Measurements from ENCODE around the gene SLCO4A1.
A peak's percentile ranks its signal among the peaks of the same experiment; 100 is the strongest.

SLCO4A1 gene, protein sequence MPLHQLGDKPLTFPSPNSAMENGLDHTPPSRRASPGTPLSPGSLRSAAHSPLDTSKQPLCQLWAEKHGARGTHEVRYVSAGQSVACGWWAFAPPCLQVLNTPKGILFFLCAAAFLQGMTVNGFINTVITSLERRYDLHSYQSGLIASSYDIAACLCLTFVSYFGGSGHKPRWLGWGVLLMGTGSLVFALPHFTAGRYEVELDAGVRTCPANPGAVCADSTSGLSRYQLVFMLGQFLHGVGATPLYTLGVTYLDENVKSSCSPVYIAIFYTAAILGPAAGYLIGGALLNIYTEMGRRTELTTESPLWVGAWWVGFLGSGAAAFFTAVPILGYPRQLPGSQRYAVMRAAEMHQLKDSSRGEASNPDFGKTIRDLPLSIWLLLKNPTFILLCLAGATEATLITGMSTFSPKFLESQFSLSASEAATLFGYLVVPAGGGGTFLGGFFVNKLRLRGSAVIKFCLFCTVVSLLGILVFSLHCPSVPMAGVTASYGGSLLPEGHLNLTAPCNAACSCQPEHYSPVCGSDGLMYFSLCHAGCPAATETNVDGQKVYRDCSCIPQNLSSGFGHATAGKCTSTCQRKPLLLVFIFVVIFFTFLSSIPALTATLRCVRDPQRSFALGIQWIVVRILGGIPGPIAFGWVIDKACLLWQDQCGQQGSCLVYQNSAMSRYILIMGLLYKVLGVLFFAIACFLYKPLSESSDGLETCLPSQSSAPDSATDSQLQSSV

GRCh38 chr20:62642051-62642665 is at the start of gene SLCO4A1:
Gene SLCO4A1, plus strand, starts transcription at chr20:62642503. Its CDS starts 13,952 bp downstream, at chr20:62656455.
- DNase-seq, result peak; percentile 81

DNA sequence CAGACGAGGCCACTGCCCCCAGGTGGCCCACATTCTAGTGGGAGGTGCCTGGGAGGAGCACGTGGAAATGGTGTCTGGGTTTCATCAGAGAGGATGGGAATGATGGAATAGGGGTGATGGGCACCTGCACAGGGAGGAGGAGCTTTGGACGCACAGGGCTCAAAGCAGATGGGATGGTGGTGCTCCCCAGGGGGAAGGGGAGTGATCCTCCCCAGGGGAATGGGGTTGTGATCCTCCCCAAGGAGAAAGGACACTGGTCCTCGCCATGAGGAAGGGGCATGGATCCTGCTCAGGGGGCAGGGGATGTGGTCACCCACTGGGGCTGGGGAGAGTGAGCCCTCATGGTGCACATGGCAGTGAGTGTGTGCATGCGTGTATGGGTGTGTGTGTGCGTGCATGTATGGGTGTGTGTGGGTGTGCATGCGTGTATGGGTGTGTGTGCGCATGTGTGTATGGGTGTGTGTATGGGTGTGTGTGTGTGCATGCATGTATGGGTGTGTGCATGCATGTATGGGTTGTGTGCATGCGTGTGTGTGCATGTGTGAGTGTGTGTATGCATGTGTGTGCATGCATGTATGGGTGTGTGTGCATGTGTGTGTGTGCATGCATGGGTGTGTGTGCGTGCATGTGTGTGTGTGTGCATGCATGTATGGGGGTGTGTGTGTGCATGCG is 49.7 kb upstream of the SLCO4A1 start:
- no peak for DNase-seq

- DNase-seq, result no peak
Measured at GRCh38 chr20:62593616-62594015, 48.7 kb upstream of the SLCO4A1 start.

- DNase-seq, result no peak
Measured at GRCh38 chr20:62595069-62595468, 47.2 kb upstream of the SLCO4A1 start.

DNA sequence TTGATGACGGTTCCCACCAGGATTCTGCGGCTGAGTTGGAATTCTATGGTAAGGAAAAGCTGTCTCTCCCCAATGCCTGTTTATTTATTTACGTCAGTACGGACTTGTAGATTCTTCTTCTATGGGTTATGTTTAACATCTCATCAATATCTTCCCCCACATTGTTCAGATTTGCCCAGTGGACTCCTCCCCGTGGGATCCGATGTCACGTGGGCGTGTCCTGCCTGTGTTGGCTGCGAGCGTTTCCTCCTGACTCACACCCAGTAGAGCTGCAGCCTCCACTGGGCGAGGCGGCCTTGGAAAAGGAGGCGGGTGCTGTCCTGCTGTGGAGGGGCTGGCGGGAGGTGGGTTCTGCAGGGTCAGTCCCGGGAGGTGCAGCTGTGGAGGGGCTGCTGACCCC is 46.8 kb upstream of the SLCO4A1 start:
- DNase-seq, result no peak

DNA sequence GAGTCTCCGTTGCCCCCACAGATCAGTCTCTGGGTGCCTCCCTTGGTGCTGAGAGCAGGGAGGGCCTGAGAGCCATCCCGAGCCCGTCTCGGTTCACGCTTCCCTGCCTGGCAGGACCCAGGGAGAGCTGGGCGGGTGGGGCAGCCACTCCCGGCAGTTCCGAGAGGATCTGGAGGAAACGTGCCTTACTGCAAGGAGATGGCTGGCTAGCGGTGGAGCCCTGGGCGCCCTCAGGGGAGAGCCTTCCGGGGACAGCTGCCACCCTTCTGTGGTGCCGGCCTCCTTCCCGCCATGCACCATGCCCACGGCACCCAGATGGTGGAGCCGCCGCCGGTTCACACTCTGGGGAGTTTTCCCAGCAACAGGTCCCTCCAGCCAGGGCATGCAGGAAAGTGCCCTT is 45.8 kb upstream of the SLCO4A1 start:
- no peak for DNase-seq

DNA sequence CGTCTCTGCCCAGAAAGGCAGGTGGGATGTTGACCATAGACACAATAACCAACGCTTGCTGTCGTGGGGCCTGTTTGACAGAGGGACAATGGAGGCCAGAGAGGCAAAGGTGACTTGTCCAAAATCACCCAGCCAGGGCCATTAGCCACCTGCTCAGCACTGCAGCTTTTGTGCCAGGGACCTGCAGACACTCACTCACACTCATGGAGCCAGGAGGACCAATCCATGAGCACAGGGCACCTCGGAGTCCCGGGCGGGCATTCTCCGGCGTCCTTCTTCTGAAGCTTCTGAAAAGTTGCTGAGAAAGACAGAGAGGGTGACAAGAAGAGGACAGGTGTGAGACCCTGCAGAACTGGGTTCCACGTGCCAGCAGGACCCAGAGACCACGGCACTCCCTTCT is 45.4 kb upstream of the SLCO4A1 start:
- DNase-seq, result no peak

DNA sequence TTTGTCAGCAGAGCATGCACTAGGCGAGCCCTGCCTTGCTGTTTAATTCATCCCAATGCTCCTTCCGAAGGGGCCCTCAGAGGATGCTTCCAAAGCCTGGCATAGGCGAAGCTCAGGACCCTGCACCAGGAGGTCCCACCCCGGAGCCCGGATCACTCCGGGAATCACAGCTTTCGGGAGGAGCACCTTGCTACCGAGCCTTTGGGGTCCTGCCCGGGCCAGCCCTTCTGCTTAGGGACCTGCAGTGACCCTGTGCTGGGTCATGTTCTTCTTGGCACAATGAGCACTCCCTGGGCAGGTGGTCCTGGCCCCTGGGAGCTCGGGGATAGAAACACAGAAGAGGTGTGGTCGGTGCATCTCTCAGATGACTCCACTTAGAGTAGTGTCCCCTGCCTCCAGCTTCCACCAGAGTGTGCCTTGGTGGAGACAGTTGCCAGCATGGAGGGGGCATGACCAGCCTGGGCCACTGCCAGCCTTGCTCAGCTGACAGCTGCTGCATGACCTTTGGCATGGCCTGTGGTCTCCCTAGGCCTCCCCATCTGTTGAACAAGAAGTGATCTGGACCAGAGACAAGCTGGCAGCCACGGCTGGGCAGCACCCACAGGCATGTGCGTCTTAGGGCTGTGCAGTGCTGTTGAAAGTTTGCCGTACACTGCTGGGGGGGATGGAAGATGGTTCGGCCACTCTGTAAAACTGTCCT is 44.7 kb upstream of the SLCO4A1 start:
- DNase-seq, result no peak

DNA sequence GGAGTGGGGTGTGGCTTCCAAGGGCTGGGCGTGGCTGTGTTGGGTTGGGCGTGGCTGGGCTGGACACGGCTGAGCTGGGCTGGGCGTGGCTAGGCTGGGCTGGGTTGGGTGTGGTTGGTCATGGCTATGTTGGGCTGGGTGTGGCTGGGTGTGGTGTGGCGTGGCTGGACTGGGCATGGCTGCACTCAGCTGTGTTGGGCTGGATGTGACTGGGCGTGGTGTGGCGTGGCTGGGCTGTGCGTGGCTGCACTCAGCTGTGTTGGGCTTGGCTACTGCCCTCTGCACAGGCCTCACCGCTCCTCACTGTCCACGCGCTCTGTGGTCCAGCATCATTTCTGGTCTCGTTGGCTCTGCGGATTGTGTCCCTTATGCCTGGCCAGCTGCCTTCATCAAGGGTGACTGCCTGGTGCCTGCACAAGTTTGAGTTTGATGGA is 43.5 kb upstream of the SLCO4A1 start:
- no peak for DNase-seq

DNA sequence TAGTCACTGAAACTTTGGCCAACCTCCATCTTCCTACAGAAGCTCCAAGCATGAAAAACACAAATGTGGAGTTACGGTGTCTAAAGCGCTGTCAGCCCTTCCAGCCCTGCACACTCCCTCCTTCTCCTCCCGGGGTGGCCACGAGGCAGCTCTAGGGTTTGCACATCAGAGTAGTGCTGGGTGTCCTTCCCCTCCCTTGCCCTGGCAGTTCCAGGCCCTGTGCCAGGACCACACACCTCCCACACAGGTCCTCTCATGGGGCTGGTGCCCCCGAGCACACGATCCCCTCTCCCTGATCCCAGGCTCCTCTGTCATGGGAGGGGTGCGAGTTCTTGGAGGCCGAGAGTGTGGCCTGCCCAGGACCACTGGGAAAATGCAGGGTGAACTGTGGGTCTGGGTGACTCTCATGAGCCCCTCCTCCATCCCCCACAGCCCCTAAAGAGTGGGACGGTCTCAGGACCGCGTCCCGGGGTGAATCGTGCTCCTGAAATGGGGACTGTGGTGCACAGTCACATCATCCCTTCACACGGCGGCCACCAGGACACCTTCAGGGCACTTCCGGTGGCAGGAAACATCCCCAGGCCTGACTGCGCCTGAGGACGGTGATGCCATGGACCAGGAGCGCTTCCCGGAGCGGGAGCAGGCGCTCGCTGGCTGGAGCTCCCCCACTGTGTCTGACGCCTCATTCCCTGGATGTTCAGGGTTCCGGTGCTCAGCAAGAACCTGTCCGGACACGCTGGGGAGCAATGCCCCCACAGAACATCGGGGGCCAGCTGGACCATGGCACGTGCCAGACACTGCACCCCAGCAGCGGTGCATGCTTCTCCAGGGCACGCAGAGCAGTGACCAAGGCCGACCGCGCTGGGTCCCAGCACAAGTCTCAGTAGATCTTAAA is 42.8 kb upstream of the SLCO4A1 start:
- DNase-seq, result no peak

GRCh38 chr20:62601172-62601571 is 41.1 kb upstream of the SLCO4A1 start:
- DNase-seq, result no peak

- DNase-seq, result no peak
Measured at GRCh38 chr20:62601714-62602113, 40.6 kb upstream of the SLCO4A1 start.

DNA sequence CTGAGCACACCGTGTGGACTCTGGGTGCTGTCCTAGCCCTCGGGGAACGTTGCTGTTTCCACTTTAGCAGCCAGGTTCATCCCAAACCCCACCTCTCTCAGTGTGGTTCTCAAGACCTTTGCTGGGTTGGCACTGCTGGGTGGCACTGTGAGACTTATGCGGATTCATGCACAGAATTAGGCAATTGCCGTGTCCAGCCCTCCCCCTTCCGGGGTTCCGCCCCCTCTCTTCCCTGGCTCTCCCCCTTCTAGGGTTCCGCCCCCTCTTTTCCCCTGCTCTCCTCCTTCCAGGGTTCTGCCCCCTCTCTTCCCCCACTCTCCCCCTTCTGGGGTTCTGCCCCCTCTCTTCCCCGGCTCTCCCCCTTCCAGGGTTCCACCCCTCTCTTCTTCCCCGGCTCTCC is 39.8 kb upstream of the SLCO4A1 start:
- no peak for DNase-seq

GRCh38 chr20:62603021-62603906 is 39.0 kb upstream of the SLCO4A1 start:
- DNase-seq, result no peak

GRCh38 chr20:62603907-62604785 is 38.2 kb upstream of the SLCO4A1 start:
- no peak for DNase-seq

GRCh38 chr20:62604796-62605195 is 37.5 kb upstream of the SLCO4A1 start:
- DNase-seq, result no peak

DNA sequence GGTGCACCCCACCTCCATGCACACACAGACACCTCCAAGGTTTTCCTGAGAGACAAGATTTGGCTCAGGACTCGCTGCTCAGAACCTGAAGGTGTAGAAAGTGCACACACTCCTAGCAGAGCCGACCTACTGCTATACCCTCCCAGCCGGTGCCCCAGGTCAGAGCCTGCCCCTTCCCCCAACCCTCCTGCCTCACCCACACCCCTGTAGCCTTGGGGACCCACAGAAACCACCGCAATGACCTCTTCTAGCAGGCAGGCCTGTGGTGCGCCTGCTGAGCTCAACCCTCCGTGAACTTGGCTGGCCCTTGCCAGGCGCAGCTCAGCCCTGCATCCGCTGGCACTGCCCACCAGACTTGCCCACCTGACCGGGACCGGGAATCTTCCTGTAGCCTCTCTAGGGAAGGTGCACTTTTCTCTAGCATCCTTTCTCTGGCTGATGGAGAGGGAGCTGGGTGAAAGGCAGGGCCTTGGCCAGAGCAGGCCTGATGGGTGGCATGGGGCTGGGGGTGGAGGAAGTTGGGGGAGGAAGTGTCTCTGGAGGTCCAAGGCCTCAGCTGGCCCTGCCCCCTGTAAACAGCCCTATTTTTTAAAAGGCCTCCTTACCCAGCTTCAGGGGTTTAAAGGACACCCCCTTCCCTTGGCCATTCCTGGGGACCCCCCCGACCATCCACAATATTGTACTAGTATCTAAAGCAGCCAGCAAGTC is 36.9 kb upstream of the SLCO4A1 start:
- DNase-seq, result no peak

DNA sequence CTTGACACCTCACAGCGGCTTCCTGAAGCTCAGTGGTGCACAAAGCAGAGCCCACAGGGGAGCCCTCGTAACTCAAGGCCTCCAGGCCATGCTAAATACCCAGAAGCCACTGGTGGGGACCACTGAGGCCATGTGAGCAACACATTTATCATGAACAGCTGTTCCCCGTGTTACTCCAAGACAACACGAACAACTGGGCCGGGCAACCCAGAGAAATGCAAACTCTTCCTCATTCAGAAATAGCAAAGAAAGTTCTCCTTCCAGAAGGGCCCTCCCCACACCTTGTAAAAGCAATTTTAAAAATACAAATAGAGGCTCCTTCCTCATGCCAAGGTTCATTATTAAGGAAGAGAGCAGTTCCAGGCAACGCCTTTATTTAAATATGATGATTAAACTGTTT is 36.3 kb upstream of the SLCO4A1 start:
- no peak for DNase-seq

Measured in islet precursor cell (in vitro differentiated cells).